ENCODE measurements around the gene LRRC45. TPM values are rescaled to one million over a fixed set of nuclear protein-coding genes. Genes with fewer than 3 reads are reported as not detected.

Gene LRRC45
- polyA plus RNA-seq, 1 donor (not counting 4 experiments of a cell fraction or from before 2014, with no cell fraction given), result 2.5 TPM

DNA sequence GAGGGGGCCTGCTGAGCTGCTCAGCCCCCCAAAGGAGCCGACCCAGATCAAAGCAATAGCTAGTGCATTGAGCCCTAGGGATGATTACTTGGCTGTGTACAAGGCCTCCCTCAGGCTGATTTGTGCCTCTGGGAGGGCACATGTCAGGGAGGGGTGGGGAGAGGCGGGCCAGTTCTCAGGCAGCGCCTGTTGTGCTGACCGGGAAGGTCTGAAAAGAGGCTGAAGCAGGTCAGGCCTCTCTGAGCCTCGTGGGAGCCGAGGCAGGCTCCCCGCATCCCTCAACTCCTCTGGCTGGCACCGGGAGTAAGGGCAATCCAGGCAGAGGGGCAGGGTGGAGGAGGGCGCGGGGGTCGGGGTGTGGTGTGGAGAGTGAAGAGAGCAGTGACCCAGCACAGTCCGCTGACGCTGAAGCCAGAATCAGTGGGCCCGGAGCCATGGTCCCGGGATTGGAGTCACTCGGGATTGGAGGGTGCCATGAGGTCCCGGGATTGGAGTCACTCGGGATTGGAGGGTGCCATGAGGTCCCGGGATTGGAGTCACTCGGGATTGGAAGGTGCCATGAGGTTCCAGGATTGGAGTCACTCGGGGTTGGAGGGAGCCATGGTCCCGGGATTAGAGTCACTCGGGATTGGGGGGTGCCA is 11.4 kb downstream of the LRRC45 start:
- Histone ChIP-seq H3K36me3 (ENCODE audit: control insufficient read depth in 2 of 2, extremely low read depth in 1 of 2, insufficient read depth in 2 of 2, low read length in 2 of 2) (peaks cover 1 to 4% of the 10 kb centered on the region in 2 experiments), H3K4me2 (ENCODE audit: control insufficient read depth, extremely low read depth, insufficient read depth, low read depth, low read length) (no peak overlapping the region), H3K79me2 (ENCODE audit: control insufficient read depth, insufficient read depth, low read length) (no peaks in the 10 kb centered on the region), H3K9me3 (ENCODE audit: control insufficient read depth, low read depth, low read length) (no peaks in the 10 kb centered on the region), H4K20me1 (ENCODE audit: control insufficient read depth, extremely low read depth, insufficient read depth, low read length) (peaks cover 3% of the 10 kb centered on the region), H3K9ac (ENCODE audit: control insufficient read depth, extremely low read depth, insufficient read depth, low read length) (no peak overlapping the region), H2AFZ (ENCODE audit: control insufficient read depth, low read length) (no peak overlapping the region), H3K4me3 (ENCODE audit: control insufficient read depth in 2 of 3, extremely low read depth in 1 of 3, insufficient read depth in 2 of 3, low read depth in 1 of 3, low read length in 3 of 3) (no peak overlapping the region), H3K4me1 (ENCODE audit: control insufficient read depth, extremely low read depth, insufficient read depth, low read length) (peaks cover 24% of the 10 kb centered on the region), H3K27ac (ENCODE audit: control insufficient read depth, insufficient read depth, low read length) (no peak overlapping the region), H3K27me3 (ENCODE audit: control insufficient read depth, extremely low read depth, insufficient read depth, low read length) (no peaks in the 10 kb centered on the region), H3K9me1 (ENCODE audit: control insufficient read depth, extremely low read depth, insufficient read depth, low read length) (no peaks in the 10 kb centered on the region)
- TF ChIP-seq, protein P1, sequence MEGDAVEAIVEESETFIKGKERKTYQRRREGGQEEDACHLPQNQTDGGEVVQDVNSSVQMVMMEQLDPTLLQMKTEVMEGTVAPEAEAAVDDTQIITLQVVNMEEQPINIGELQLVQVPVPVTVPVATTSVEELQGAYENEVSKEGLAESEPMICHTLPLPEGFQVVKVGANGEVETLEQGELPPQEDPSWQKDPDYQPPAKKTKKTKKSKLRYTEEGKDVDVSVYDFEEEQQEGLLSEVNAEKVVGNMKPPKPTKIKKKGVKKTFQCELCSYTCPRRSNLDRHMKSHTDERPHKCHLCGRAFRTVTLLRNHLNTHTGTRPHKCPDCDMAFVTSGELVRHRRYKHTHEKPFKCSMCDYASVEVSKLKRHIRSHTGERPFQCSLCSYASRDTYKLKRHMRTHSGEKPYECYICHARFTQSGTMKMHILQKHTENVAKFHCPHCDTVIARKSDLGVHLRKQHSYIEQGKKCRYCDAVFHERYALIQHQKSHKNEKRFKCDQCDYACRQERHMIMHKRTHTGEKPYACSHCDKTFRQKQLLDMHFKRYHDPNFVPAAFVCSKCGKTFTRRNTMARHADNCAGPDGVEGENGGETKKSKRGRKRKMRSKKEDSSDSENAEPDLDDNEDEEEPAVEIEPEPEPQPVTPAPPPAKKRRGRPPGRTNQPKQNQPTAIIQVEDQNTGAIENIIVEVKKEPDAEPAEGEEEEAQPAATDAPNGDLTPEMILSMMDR (optimal IDR thresholded peaks at IDR 0.05 in 1 of 3, IDR thresholded peaks at IDR 0.05 in 1 of 3, conservative IDR thresholded peaks at IDR 0.05 in 1 of 3; ENCODE audit: extremely low read depth in 1 of 3, insufficient read depth in 2 of 3, low read length in 3 of 3), result no peak
- no peak for TF ChIP-seq EZH2 (IDR thresholded peaks at IDR 0.05; ENCODE audit: low read length)
- FAIRE-seq (no peak), DNase-seq (ENCODE audit: low read depth, low spot score) (no peak)
- dilution Hi-C loops (cut with MboI; ENCODE audit: extremely low pct_ligation_motif_present, low sequenced_read_pairs), result no loop called here

DNA sequence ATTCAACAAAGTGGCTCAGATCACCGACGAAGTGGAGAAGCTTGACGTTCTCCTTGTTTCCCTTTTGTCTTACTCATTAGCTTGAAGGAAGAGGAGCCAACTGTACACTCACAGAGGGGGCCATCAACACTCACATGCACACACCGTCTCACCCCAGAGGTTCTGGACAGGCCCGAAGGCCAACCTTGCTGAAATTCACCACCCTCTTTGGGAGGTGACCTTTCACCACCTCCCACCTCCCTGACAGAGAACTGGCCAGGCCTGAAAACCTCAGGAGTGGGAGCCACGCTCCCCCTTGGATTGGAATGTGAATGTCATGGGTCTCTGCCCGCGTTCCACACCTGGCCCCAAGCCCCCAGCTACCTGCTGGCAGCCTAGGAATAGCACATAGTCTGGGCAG is 12.4 kb downstream of the LRRC45 start:
- Histone ChIP-seq H3K4me2 (ENCODE audit: control insufficient read depth, extremely low read depth, insufficient read depth, low read depth, low read length) (no peak overlapping the region), H3K9me1 (ENCODE audit: control insufficient read depth, extremely low read depth, insufficient read depth, low read length) (no peaks in the 10 kb centered on the region), H3K9ac (ENCODE audit: control insufficient read depth, extremely low read depth, insufficient read depth, low read length) (no peak overlapping the region), H3K36me3 (ENCODE audit: control insufficient read depth in 2 of 2, extremely low read depth in 1 of 2, insufficient read depth in 2 of 2, low read length in 2 of 2) (peaks cover 1 to 4% of the 10 kb centered on the region in 2 experiments), H3K4me1 (ENCODE audit: control insufficient read depth, extremely low read depth, insufficient read depth, low read length) (peaks cover 22% of the 10 kb centered on the region), H4K20me1 (ENCODE audit: control insufficient read depth, extremely low read depth, insufficient read depth, low read length) (no peaks in the 10 kb centered on the region), H3K9me3 (ENCODE audit: control insufficient read depth, low read depth, low read length) (no peaks in the 10 kb centered on the region), H3K79me2 (ENCODE audit: control insufficient read depth, insufficient read depth, low read length) (no peaks in the 10 kb centered on the region), H2AFZ (ENCODE audit: control insufficient read depth, low read length) (no peak overlapping the region), H3K27ac (ENCODE audit: control insufficient read depth, insufficient read depth, low read length) (no peak overlapping the region), H3K27me3 (ENCODE audit: control insufficient read depth, extremely low read depth, insufficient read depth, low read length) (no peaks in the 10 kb centered on the region), H3K4me3 (ENCODE audit: control insufficient read depth in 2 of 3, extremely low read depth in 1 of 3, insufficient read depth in 2 of 3, low read depth in 1 of 3, low read length in 3 of 3) (no peak overlapping the region)
- dilution Hi-C loops (cut with MboI; ENCODE audit: extremely low pct_ligation_motif_present, low sequenced_read_pairs), result no loop called here
- TF ChIP-seq, protein P1 (optimal IDR thresholded peaks at IDR 0.05 in 1 of 3, IDR thresholded peaks at IDR 0.05 in 1 of 3, conservative IDR thresholded peaks at IDR 0.05 in 1 of 3; ENCODE audit: extremely low read depth in 1 of 3, insufficient read depth in 2 of 3, low read length in 3 of 3), result no peak
- no peak for TF ChIP-seq EZH2 (IDR thresholded peaks at IDR 0.05; ENCODE audit: low read length)
- FAIRE-seq, result no peak
- no peak for DNase-seq (ENCODE audit: low read depth, low spot score)
